HL-60/S4 (cell line): ENCODE data around the gene BLTP2.

Experiments used
- in situ Hi-C: fragments of 300-500 bp; cut with MboI; formaldehyde crosslinking; loops from 2 replicates; pipeline ENCODE4 v1.14.3; 2022; ENCODE audit warnings: low sequenced_read_pairs

The BLTP2 gene

GRCh38 chr17:28599311-28600184 lies 45.4 kb downstream of the BLTP2 start:
- in situ Hi-C loops = no loop called here

DNA sequence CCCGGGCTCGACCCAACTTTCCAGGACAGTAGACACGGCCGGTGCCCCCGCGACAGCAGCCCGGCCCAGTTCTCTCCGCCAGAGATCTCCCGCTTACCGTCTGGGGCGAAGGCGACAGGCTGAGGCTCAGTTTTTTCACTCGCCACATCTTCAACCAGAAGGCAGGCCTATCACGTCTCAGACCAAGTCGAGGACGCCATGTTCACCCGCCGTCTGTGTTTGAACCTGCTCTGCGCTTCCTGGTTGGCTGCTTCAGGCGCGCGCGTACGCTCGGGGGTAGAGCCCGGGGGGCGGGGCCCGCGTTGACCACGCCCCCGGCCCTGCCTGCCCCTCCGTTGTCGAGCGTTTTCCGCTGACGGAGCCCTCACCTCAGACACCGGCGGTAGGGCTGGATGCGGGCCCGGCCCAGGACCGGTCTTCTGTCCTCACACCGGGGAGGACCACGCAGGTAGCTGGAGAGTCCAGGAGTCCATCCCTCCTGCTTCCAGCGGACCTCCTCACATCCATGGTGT lies 46.1 kb downstream of the BLTP2 start, which contains the start of gene SPAG5:
TSS of gene SPAG5 (minus strand) at position 227 of the 512 bp plus-strand sequence. CDS start at position 148, 79 bp downstream.
- in situ Hi-C loops = no loop called here

DNA sequence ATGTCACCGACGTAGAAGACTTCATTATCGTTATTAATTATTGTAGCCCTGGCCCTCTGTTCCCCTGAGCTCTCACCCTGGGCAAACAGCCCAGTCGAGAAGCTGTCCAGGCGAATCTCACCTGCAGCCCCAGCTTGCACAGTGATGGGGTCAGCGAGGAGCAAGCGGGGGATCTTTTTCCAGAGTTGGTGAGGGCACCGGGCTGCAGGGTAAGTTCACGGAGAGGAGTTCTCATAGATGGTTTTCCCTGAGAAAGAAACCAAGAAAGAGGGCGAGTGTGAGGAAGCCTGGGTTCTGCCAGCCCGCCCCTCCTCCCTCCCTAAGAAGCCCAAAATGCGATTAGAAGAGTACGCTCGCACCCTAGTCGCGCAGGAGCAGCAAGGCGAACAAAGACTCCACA lies 46.6 kb downstream of the BLTP2 start:
- in situ Hi-C loops = no loop called here

GRCh38 chr17:28597606-28598383 lies 47.2 kb downstream of the BLTP2 start:
- in situ Hi-C loops = no loop called here
